Activated naive CD4-positive, alpha-beta T cell treated with anti-CD3 and anti-CD28 coated beads, Interleukin-2, amount 50 U/mL, for 72 hours (primary cell): ENCODE measurements around the gene ITPR2. TPM values are rescaled to one million over a fixed set of nuclear protein-coding genes. Genes with fewer than 3 reads are reported as not detected.
"Not testable (repeated sequence)": the region's sequence is repeated elsewhere in the genome, so short reads cannot be mapped to it uniquely, and the experiment has no call there.

Source experiments
- ATAC-seq, 2 donors: fragments of 150-1000 bp; cut with Tn5 transposase; 2 replicates each; pipeline ENCODE4 v1.10.0; 2021; ENCODE audit warnings: mild to moderate bottlenecking in 2 of 2, moderate library complexity in 2 of 2
- DNase-seq, 2 donors: peaks; one replicate each; pipeline ENCODE4 v3.0.0; 2021 to 2022; ENCODE audit warnings: low spot score in 2 of 2
- H3K27ac Mint-ChIP-seq, 2 donors: one replicate each; pipeline ENCODE4 v1.8.0; 2022; ENCODE audit warnings: mild to moderate bottlenecking in 2 of 2, mixed read lengths in 2 of 2
- H3K36me3 Mint-ChIP-seq, 2 donors: one replicate each; pipeline ENCODE4 v1.8.0; 2022; ENCODE audit warnings: mixed read lengths in 2 of 2
- H3K9me3 Mint-ChIP-seq, 2 donors: one replicate each; pipeline ENCODE4 v1.8.0; 2022; ENCODE audit warnings: mixed read lengths in 2 of 2
- total RNA-seq, 2 donors: library from RNA; stranded (reverse); gene quantifications; one replicate each; pipeline ENCODE4 v1.2.3, GENCODE V29; 2022

ITPR2 gene
- total RNA-seq, 2 donors from 2014 or later = 44.6 to 46.1 TPM

GRCh38 chr12:26431211-26431610, 401.8 kb downstream of the ITPR2 start:
- no peak for DNase-seq
- H3K9me3 Mint-ChIP-seq = no peaks in the 10 kb centered on the region
- peaks cover 0 to 6% of the 10 kb centered on the region in 2 donors for H3K36me3 Mint-ChIP-seq
- H3K27ac Mint-ChIP-seq = no peak overlapping the region
- no peak for ATAC-seq

GRCh38 chr12:26430596-26430995, 402.4 kb downstream of the ITPR2 start:
- not testable (repeated sequence) for H3K36me3 Mint-ChIP-seq, H3K9me3 Mint-ChIP-seq, H3K27ac Mint-ChIP-seq

DNA sequence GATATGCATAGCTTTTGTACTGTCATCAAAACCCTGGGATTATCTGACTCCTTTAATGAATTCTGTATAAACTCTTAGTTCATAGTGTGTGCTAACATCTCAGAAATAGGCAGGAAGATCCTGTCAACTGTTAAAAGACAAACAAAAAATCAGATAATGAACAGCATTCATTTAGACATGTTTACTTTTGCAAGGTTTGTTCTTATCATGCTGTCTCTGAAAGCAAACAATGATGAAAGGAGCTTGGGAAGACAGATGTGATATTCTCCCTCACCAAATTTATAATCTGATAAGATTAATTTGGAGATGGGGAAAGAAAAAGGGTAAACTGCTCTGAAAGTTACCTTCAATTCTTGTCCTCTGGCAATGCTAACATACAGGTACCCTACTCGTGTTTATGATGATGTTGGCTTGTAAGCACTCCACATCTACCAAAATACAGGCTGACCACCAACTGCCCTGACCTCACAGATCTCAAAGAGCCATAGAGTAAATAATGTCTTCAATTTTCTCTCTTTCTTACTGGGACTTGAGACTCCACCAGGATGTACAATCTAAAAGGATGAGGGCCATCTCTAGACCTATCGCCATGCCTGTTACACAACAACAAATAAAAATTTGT, 403.8 kb downstream of the ITPR2 start:
- no peak for DNase-seq
- no peak for ATAC-seq
- Mint-ChIP-seq H3K9me3 (no peaks in the 10 kb centered on the region), H3K27ac (no peak overlapping the region), H3K36me3 (peaks cover 0 to 10% of the 10 kb centered on the region in 2 donors)

More at GRCh38 chr12:26430596-26430995, 402.4 kb downstream of the ITPR2 start:
- not testable (repeated sequence) for DNase-seq, ATAC-seq

- Mint-ChIP-seq H3K27ac (no peak overlapping the region), H3K36me3 (peaks cover 0 to 10% of the 10 kb centered on the region in 2 donors), H3K9me3 (no peaks in the 10 kb centered on the region)
- no peak for DNase-seq
- no peak for ATAC-seq
These were observed 404.6 kb downstream of the ITPR2 start for GRCh38 chr12:26428420-26428819.

GRCh38 chr12:26426652-26427051, 406.3 kb downstream of the ITPR2 start:
- H3K36me3 Mint-ChIP-seq = peaks cover under 1 to 4% of the 10 kb centered on the region in 2 donors

GRCh38 chr12:26425587-26426260, 407.3 kb downstream of the ITPR2 start:
- ATAC-seq (peak in 1 of 2 donors; percentile 44), DNase-seq (no peak)
- peak overlapping the region in 1 of 2 donors; percentile 25 for H3K27ac Mint-ChIP-seq
- peaks cover 7 to 10% of the 10 kb centered on the region in 2 donors for H3K36me3 Mint-ChIP-seq
- H3K9me3 Mint-ChIP-seq = no peaks in the 10 kb centered on the region

More at GRCh38 chr12:26426652-26427051, 406.3 kb downstream of the ITPR2 start:
- DNase-seq (no peak), ATAC-seq (no peak)
- Mint-ChIP-seq H3K27ac (no peak overlapping the region), H3K9me3 (no peaks in the 10 kb centered on the region)

GRCh38 chr12:26422839-26423398, 410.1 kb downstream of the ITPR2 start:
- Mint-ChIP-seq H3K36me3 (peaks cover 10 to 11% of the 10 kb centered on the region in 2 donors), H3K9me3 (peaks cover 0 to 3% of the 10 kb centered on the region in 2 donors), H3K27ac (no peak overlapping the region)
- DNase-seq (no peak), ATAC-seq (peak in 1 of 2 donors; percentile 18)

GRCh38 chr12:26416550-26416949, 416.4 kb downstream of the ITPR2 start:
- Mint-ChIP-seq H3K36me3 (peaks cover 16 to 21% of the 10 kb centered on the region in 2 donors), H3K9me3 (peaks cover 0 to 4% of the 10 kb centered on the region in 2 donors), H3K27ac (no peak overlapping the region)
- no peak for DNase-seq
- ATAC-seq = no peak

DNA sequence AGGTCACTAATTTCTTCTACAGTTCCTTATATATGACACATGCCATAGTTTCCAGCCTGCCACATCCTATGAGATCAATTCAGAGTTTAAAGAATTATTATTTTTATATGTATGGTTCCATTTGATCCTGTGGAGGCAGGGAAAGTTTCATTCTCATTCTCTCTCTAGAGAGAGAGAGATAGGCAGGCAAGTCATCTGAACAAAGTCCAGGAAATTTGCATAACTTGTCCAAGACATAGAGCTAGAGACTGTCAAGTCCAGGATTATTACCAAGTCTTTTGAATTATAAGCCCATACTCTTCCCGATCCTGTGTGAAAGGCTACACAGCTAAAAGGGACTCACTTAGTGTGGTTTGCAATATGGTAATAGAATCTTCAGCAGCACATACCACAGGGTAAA, 422.3 kb downstream of the ITPR2 start:
- no peak for ATAC-seq
- DNase-seq = no peak
- no peak overlapping the region for H3K27ac Mint-ChIP-seq
- H3K9me3 Mint-ChIP-seq = no peaks in the 10 kb centered on the region
- H3K36me3 Mint-ChIP-seq = peaks cover 0 to 15% of the 10 kb centered on the region in 2 donors

DNA sequence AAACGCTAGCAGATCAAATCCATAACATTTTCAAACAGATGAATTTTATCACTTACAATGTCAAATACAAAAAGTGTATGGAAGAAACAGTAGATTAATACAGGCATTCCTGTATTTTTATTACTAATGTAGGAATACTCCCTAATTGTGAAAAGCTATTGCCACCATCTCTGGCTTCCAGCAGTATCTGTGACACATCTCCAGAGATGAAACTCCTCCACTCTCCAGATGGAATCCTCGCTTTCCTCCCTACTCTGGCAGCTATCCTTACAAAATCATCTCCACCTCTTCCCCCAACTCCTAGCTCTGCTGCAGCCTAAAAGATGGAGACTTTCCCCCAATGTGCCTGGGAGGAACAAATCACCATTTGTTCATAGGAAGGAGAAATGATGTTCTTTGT, 426.2 kb downstream of the ITPR2 start:
- ATAC-seq (no peak), DNase-seq (no peak)
- Mint-ChIP-seq H3K9me3 (no peaks in the 10 kb centered on the region), H3K36me3 (peaks cover 0 to under 1% of the 10 kb centered on the region in 2 donors), H3K27ac (peak overlapping the region in 1 of 2 donors; percentile 10)

DNA sequence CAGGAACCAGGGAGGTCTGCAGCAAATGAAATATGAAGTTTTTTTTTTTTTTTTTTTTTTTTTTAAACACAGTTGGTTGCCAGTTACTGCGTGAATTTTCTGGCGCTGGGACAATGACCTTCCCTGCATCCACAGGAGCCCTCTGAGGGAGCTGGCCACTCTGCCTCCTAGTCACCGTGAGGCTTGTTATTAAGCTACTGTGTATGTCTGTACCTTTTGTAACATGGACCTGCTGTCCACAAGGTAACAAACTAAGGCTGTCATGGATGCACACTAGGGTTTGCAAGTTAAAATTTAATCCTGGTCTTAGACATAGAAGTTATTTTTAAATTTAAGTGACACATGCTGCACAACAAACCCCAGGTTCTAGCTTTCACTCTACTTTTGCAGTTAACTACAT, 426.6 kb downstream of the ITPR2 start:
- no peak for DNase-seq
- Mint-ChIP-seq H3K36me3 (no peaks in the 10 kb centered on the region), H3K9me3 (no peaks in the 10 kb centered on the region), H3K27ac (no peak overlapping the region)
- ATAC-seq = no peak

DNA sequence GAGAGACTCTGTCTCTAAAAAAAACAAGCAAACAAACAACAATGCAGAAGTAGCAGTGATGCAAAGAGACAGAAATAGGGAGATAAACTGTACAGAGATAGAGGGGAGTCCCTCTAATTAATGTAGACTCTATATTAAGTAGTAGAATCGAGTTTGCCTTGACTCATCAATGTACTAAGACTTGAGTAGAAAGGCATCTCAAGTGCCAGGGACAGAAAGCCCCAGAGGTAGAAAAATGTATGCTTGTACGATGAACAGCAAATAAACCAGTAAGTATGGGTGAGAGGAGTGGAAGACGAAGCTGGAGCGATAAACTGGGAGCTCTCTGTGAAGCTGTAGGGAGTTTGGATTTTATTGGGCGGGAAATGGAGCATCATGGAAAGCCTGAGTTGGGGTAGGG, 429.4 kb downstream of the ITPR2 start:
- Mint-ChIP-seq H3K27ac (no peak overlapping the region), H3K9me3 (no peaks in the 10 kb centered on the region), H3K36me3 (no peaks in the 10 kb centered on the region)
- DNase-seq (no peak), ATAC-seq (no peak)

GRCh38 chr12:26402648-26403047, 430.3 kb downstream of the ITPR2 start:
- no peaks in the 10 kb centered on the region for H3K36me3 Mint-ChIP-seq
- DNase-seq (no peak), ATAC-seq (peak in 1 of 2 donors; percentile 61)
- no peak overlapping the region for H3K27ac Mint-ChIP-seq
- H3K9me3 Mint-ChIP-seq = no peaks in the 10 kb centered on the region

DNA sequence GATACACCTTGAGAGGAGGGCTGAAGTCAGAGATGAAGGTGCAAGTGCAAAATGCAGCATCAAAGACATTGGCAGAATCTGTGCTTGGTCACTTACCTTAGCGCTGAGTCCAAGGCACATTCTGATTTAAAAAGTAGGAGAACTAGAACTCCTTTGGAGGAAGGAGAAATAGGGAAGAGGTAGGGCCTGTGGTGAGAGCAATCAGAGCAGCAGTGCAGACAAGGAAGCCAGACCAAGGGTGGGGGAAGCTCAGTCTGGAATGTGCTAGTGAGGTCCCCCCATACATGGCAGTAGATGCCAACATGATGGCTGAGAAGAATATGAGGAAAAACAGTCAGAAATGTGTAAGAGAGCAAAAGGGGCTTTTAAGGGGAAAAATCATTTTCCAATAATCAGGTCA, 431.1 kb downstream of the ITPR2 start:
- H3K36me3 Mint-ChIP-seq = no peaks in the 10 kb centered on the region
- H3K9me3 Mint-ChIP-seq = no peaks in the 10 kb centered on the region
- no peak for DNase-seq
- ATAC-seq = no peak
- H3K27ac Mint-ChIP-seq = no peak overlapping the region

DNA sequence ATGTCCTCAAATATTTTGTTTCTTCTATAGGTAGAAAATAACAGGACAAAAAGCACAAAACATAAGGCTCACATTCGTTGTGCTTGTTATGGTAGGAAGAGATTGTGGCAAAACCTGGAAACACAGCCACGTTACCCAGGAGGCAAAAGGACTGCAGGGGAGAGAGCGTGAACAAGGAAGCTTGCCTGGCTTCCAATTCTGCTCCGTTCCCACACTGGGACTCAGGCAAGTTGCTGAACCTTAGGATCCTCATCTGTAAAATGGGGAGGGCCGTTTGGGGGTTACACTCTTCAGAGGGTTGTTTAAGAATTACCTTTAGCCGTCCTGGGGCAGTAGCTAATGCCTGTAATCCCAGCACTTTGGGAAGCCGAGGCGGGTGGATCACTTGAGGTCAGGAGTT, 432.4 kb downstream of the ITPR2 start:
- Mint-ChIP-seq H3K36me3 (no peaks in the 10 kb centered on the region), H3K27ac (no peak overlapping the region), H3K9me3 (no peaks in the 10 kb centered on the region)
- no peak for ATAC-seq
- DNase-seq = no peak

GRCh38 chr12:26399381-26399780, 433.6 kb downstream of the ITPR2 start:
- H3K9me3 Mint-ChIP-seq = no peaks in the 10 kb centered on the region
- no peak for DNase-seq
- no peak for ATAC-seq

DNA sequence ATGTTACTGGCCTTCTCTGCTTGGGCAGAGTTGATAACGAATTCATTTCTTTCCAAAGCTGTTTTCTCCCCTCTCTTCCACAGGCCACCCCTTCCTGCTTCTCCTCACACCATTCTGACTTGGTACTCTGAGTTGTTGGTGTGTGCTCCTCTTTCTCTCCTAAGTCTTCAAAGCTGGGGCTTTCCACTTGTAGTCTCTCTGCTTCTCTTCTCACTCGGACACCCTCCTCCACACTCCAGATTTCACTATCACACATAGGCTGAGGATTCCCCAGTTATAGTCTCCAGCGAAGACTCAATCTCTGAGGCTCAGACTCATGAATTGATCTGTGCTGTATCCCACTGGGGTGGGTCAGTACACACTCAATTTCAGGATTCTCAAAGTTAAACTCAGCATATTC, 436.6 kb downstream of the ITPR2 start:
- no peak for DNase-seq
- no peak overlapping the region for H3K27ac Mint-ChIP-seq
- H3K9me3 Mint-ChIP-seq = no peaks in the 10 kb centered on the region
- peak in 1 of 2 donors; percentile 58 for ATAC-seq
- H3K36me3 Mint-ChIP-seq = peaks cover 0 to 13% of the 10 kb centered on the region in 2 donors

More at GRCh38 chr12:26399381-26399780, 433.6 kb downstream of the ITPR2 start:
- Mint-ChIP-seq H3K27ac (no peak overlapping the region), H3K36me3 (no peaks in the 10 kb centered on the region)
